Endodermal cell (in vitro differentiated cells): ENCODE data around the gene UGCG. TPM values are rescaled to one million over a fixed set of nuclear protein-coding genes. Genes with fewer than 3 reads are reported as not detected.

ENCODE experiments used
- DNase-seq: peaks from one replicate; pipeline ENCODE4 v3.0.0-alpha.2; 2017
- H3K27ac ChIP-seq: 2 replicates; pipeline ENCODE4 v1.5.1; 2013; ENCODE audit warnings: mild to moderate bottlenecking, low read depth, low read length, moderate library complexity
- H3K27me3 ChIP-seq: 2 replicates; pipeline ENCODE4 v1.6.1; 2013; ENCODE audit warnings: mild to moderate bottlenecking, low read length, moderate library complexity; ENCODE audit not compliant: insufficient read depth, control insufficient read depth, poor library complexity, severe bottlenecking
- H3K36me3 ChIP-seq: 2 replicates; pipeline ENCODE4 v1.7.0; 2013; ENCODE audit warnings: mild to moderate bottlenecking, low read length, moderate library complexity; ENCODE audit not compliant: control insufficient read depth, insufficient read depth
- H3K4me1 ChIP-seq: one replicate; pipeline ENCODE4 v1.7.0; 2013; ENCODE audit warnings: low read length; ENCODE audit not compliant: control insufficient read depth, insufficient read depth
- H3K4me3 ChIP-seq: 2 replicates; pipeline ENCODE4 v1.5.1; 2013; ENCODE audit warnings: mild to moderate bottlenecking, low read length, moderate library complexity
- H3K9ac ChIP-seq: 2 replicates; pipeline ENCODE4 v1.6.1; 2013; ENCODE audit warnings: mild to moderate bottlenecking, low read length, moderate library complexity; ENCODE audit not compliant: poor library complexity, severe bottlenecking; ENCODE audit errors: extremely low read depth
- H3K9me3 ChIP-seq: 2 replicates; pipeline ENCODE4 v1.6.1; 2013; ENCODE audit warnings: mild to moderate bottlenecking, low read length, moderate library complexity; ENCODE audit not compliant: control insufficient read depth
- H3K27ac Mint-ChIP-seq: 2 replicates; pipeline ENCODE4 v1.8.0; 2020; ENCODE audit warnings: mixed read lengths
- H3K27me3 Mint-ChIP-seq: 2 replicates; pipeline ENCODE4 v1.8.0; 2021; ENCODE audit warnings: mild to moderate bottlenecking, mixed read lengths; ENCODE audit not compliant: insufficient read depth
- H3K36me3 Mint-ChIP-seq: 2 replicates; pipeline ENCODE4 v1.8.0; 2020; ENCODE audit warnings: low read depth, mixed read lengths
- H3K4me1 Mint-ChIP-seq: 2 replicates; pipeline ENCODE4 v1.8.0; 2020; ENCODE audit warnings: mixed read lengths
- H3K4me3 Mint-ChIP-seq: 2 replicates; pipeline ENCODE4 v1.8.0; 2020; ENCODE audit warnings: mild to moderate bottlenecking, moderate library complexity, mixed read lengths
- H3K9me3 Mint-ChIP-seq: 2 replicates; pipeline ENCODE4 v1.8.0; 2020; ENCODE audit warnings: mild to moderate bottlenecking, mixed read lengths
- CTCF ChIP-seq: fragments of 200-600 bp; sonication (generic); conservative IDR thresholded peaks from 2 replicates; pipeline ENCODE4 v1.5.0; 2021; ENCODE audit warnings: antibody characterized with exemption, mild to moderate bottlenecking
- WGBS, 2 experiments: methylation state at CpG; one replicate each; pipeline versions ENCODE4 v1.1.5 to v1.1.7; 2013; ENCODE audit warnings: missing lambda C conversion rate in 2 of 2, mixed read lengths in 1 of 2; ENCODE audit not compliant: insufficient coverage in 1 of 2, insufficient read length in 1 of 2; 5-methylcytosine and 5-hydroxymethylcytosine counted together
- total RNA-seq, 2 donors: library from RNA; stranded (reverse); fragmentation: NEBNext Ultra II Directional in 1 of 2; extraction: Animal tissue kit (Norgen Biotek cat#: 25700) in 1 of 2; gene quantifications; 2 replicates in 1 of 2; 3 replicates in 1 of 2; pipeline ENCODE4 v1.2.1, GENCODE V29; 2021

UGCG gene
- total RNA-seq, 2 donors from 2014 or later, result 20.0 to 22.4 TPM

- no peaks in the 10 kb centered on the region for H3K27me3 ChIP-seq
- H3K27ac ChIP-seq, result no peak overlapping the region
- H3K9me3 Mint-ChIP-seq, result no peaks in the 10 kb centered on the region
- no peak overlapping the region for H3K4me3 ChIP-seq
- no peaks in the 10 kb centered on the region for H3K4me1 ChIP-seq
- 68 to 79% methylated on average over 3 to 8 of the region's 8 CpGs for WGBS, 2 experiments
- no peak for TF ChIP-seq CTCF
- H3K36me3 ChIP-seq, result no peaks in the 10 kb centered on the region
- no peak overlapping the region for H3K4me3 Mint-ChIP-seq
- H3K27me3 Mint-ChIP-seq, result peaks cover 5% of the 10 kb centered on the region
- no peak overlapping the region for H3K27ac Mint-ChIP-seq
- no peaks in the 10 kb centered on the region for H3K9me3 ChIP-seq
- H3K9ac ChIP-seq, result no peak overlapping the region
- no peaks in the 10 kb centered on the region for H3K36me3 Mint-ChIP-seq
- no peak for DNase-seq
- peaks cover 11% of the 10 kb centered on the region for H3K4me1 Mint-ChIP-seq
These were observed 73.0 kb downstream of the UGCG start for GRCh38 chr9:111969622-111970021.

- no peak overlapping the region for H3K4me3 Mint-ChIP-seq
- peak; percentile 31 for TF ChIP-seq CTCF
- no peak overlapping the region for H3K4me3 ChIP-seq
- H3K36me3 Mint-ChIP-seq, result no peaks in the 10 kb centered on the region
- no peak for DNase-seq
- no peaks in the 10 kb centered on the region for H3K4me1 ChIP-seq
- H3K9me3 ChIP-seq, result no peaks in the 10 kb centered on the region
- H3K4me1 Mint-ChIP-seq, result peaks cover 13% of the 10 kb centered on the region
- no peaks in the 10 kb centered on the region for H3K36me3 ChIP-seq
- H3K27me3 ChIP-seq, result no peaks in the 10 kb centered on the region
- whole genome bisulfite sequencing, 2 experiments, result 90 to 100% methylated on average over 1 to 2 of the region's 2 CpGs
- no peak overlapping the region for H3K9ac ChIP-seq
- peaks cover 2% of the 10 kb centered on the region for H3K27me3 Mint-ChIP-seq
- H3K27ac ChIP-seq, result no peak overlapping the region
- no peak overlapping the region for H3K27ac Mint-ChIP-seq
- no peaks in the 10 kb centered on the region for H3K9me3 Mint-ChIP-seq
These were observed 74.2 kb downstream of the UGCG start for GRCh38 chr9:111970827-111971226.

GRCh38 chr9:111974092-111974681 is 77.6 kb downstream of the UGCG start:
- no peak overlapping the region for H3K9ac ChIP-seq
- Mint-ChIP-seq H3K4me3 (no peak overlapping the region), H3K4me1 (peaks cover 15% of the 10 kb centered on the region), H3K36me3 (no peaks in the 10 kb centered on the region), H3K9me3 (no peaks in the 10 kb centered on the region), H3K27ac (no peak overlapping the region), H3K27me3 (peaks cover 7% of the 10 kb centered on the region)
- H3K36me3 ChIP-seq, result no peaks in the 10 kb centered on the region
- peaks cover 10% of the 10 kb centered on the region for H3K27me3 ChIP-seq
- H3K27ac ChIP-seq, result no peak overlapping the region
- no peaks in the 10 kb centered on the region for H3K4me1 ChIP-seq
- no peak overlapping the region for H3K4me3 ChIP-seq
- WGBS, 2 experiments, result 82 to 88% methylated on average over 8 to 12 of the region's 12 CpGs
- DNase-seq, result no peak
- no peak for TF ChIP-seq CTCF
- H3K9me3 ChIP-seq, result no peaks in the 10 kb centered on the region
